ENCODE measurements around the gene IL22RA2.
A peak's percentile ranks its signal among the peaks of the same experiment; 100 is the strongest.
"Not testable (repeated sequence)": the region's sequence is repeated elsewhere in the genome, so short reads cannot be mapped to it uniquely, and the experiment has no call there.

The IL22RA2 gene

GRCh38 chr6:137126875-137127485 lies 46.5 kb downstream of the IL22RA2 start:
- no peak for DNase-seq

GRCh38 chr6:137123078-137123477 lies 50.4 kb downstream of the IL22RA2 start:
- no peak for DNase-seq

- DNase-seq = no peak
Observed at GRCh38 chr6:137122612-137123011, 50.8 kb downstream of the IL22RA2 start.

- peak in 2 of 58 donors; percentile 2 to 4 for DNase-seq
Observed at GRCh38 chr6:137121401-137121997, 51.9 kb downstream of the IL22RA2 start.

DNA sequence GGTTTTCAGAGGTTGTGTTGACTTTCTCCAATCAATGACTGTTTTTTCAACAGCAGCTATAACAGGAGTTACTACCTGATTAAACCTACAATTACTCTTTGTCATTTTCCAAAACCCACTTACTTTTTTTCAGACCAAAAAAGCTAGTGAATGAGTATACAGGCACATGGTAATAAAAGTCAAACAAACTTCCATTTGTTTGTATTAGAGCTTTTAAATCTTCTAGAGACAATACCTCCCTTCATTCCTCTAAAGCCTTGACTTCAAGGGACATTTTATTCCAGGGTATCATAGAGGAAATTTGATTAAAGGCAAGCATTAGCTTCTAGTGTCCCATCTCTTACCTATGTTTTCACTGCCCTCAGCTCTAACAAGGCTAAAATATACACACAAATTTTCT lies 52.7 kb downstream of the IL22RA2 start:
- DNase-seq = no peak

- DNase-seq = no peak
Observed at GRCh38 chr6:137119196-137120104, 54.0 kb downstream of the IL22RA2 start.

DNA sequence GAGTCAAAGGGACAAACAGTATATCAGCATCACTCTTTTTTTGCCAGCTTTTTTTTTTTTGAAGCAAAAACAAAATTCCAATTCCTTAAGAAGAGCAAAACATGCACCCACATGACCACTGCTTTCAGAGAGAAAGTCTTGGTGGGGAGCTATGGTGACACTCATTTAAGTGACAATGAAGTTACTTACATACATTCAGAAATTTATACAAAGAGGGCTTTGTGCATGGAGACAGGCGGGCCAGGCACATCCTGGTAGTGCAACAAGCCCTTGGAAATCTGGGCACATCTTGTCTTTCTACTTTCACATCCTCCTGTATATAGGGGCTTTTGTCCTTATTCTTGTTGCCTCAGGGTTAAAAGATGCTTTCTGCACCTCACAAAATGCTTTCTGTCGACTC lies 55.9 kb downstream of the IL22RA2 start:
- peak in 14 of 58 donors; percentile 5 to 59 (median 18) for DNase-seq

- no peak for DNase-seq
Observed at GRCh38 chr6:137116807-137117206, 56.6 kb downstream of the IL22RA2 start.

- no peak for DNase-seq
Observed at GRCh38 chr6:137115658-137116057, 57.8 kb downstream of the IL22RA2 start.

DNA sequence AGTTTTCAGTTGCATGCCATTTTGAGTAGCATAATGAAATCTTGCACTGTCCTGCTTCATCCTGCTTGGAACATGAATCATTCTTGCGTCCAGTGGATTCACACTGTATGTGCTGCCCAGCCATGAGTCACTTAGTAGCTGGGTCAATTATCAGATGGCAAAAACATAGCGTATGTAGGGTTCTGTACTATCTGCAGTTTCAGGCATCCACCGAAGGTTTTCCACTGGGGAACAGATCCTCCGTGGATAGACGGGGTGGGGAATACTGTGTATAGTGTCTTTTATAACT lies 61.4 kb downstream of the IL22RA2 start:
- no peak for DNase-seq

DNA sequence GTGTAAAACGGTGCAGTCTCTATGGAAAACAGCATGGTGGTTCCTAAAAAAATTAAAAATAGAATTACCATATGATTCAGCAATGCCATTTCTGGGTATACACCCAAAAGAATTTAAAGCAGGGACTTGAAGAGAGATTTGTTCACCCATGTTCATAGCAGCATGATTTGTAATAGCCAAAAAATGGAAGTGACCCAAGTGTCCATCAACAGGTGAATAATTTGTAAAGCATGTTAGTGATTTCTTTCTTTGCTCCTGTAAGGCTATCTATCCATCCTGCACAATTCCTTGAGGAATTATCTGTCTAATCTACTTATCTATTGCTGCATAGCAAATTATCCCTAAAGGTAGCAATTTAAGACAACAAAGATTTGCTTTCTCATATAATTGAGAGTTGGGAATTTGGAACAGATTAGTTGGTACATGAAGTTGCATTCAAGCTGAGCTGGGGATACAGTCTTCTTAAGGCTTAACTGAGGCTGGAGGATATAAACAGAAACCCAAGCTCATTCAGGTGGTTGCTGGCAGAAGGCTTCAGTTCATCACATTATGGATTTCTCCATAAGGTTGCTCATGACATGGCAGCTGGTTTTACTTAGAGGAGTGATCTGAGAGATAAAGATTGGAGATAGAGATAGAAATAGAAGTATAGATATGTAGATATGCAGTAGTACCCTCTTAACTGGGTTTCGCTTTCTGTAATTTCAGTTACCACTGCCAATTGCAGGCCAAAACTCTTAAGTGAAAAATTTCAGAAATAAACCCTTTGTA lies 62.0 kb downstream of the IL22RA2 start:
- no peak for DNase-seq

GRCh38 chr6:137107767-137108105 lies 65.7 kb downstream of the IL22RA2 start:
- no peak for DNase-seq

DNA sequence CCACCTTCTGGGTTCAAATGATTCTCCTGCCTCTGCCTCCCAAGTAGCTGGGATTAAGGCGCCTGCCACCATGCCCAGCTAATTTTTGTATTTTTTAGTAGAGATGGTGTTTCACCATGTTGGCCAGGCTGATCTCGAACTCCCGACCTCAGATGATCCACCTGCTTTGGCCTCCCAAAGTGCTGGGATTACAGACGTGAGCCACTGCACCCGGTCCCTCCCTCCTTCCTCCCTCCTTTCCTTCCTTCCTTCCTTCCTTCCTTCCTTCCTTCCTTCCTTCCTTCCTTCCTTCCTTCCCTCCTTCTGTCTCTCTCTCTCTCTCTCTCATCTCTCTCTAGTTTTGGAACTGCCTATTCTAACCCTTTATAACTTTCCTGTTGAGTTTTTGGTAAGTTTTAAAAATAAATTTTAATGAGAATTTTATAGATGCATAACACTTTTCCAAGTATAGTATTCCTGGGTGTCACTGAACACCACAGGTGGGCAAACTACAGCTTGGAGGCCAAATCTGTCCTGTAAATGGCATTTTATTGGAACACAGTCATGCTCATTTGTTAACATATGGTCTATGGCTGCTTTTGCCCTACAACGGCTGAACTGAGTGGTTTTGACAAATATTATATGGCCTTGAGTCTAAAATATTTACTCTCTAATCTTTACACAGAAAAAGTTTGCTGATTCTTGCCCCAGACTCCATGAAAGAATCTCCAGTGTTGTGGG lies 66.2 kb downstream of the IL22RA2 start:
- not testable (repeated sequence) for DNase-seq

GRCh38 chr6:137106183-137106582 lies 67.3 kb downstream of the IL22RA2 start:
- DNase-seq = no peak

DNA sequence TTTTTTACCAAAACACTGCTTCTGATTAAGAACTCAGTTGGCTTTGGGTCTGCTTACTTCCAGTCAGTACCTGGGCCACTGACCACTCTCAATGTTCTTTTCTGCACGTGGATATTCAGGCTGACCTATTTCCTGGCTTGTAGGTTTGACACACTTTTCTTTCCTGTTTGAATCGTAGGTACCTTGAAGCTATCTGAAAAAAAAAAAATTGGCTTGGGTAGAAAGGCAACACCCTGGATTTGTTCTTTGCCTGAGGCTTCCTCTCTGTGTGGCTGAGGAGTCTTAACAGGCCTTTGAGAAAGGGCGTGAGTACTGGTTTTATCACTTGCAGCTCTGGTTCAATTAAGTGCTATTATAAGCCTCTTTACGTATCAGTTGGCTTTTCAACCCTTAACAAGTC lies 68.1 kb downstream of the IL22RA2 start:
- no peak for DNase-seq

DNA sequence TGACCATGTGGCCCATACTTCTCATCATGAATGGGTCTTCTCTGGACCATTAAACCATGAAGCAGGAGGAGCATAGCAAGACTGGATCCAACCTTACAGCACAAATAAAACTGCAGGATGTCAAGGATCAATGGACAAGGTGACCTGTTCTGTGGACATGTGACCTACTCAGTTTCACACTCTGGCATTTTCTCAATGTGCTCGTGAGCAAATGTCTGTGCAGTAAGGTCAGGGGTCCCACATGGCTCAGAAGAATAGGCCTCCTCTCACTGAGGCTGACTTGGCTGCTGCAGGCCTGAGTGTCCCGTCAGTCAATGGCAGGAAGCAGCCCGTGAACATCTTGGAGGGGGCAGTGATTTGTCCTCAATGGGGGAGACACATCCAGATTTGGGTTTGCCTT lies 68.5 kb downstream of the IL22RA2 start:
- DNase-seq = no peak

GRCh38 chr6:137102851-137103492 lies 70.5 kb downstream of the IL22RA2 start:
- no peak for DNase-seq

GRCh38 chr6:137102050-137102848 lies 71.2 kb downstream of the IL22RA2 start:
- DNase-seq = no peak

- no peak for DNase-seq
Observed at GRCh38 chr6:137099689-137100403, 73.6 kb downstream of the IL22RA2 start.
